Neural cell (in vitro differentiated cells): ENCODE measurements around the gene MDGA2.

Source experiments
- EP300 ChIP-seq: fragments of 450-650 bp; conservative IDR thresholded peaks from 2 replicates; pipeline ENCODE4 v1.6.1; 2014; ENCODE audit warnings: antibody characterized with exemption, mild to moderate bottlenecking, moderate library complexity; ENCODE audit not compliant: poor library complexity, severe bottlenecking
- EZH2 ChIP-seq: fragments of 200-600, 300-800 bp; shearing (Covaris generic), sonication (generic); IDR thresholded peaks from 2 replicates; pipeline ENCODE4 v1.6.1; 2014; ENCODE audit warnings: antibody characterized with exemption, low read length, borderline replicate concordance, mild to moderate bottlenecking; ENCODE audit not compliant: insufficient read depth, poor library complexity, severe bottlenecking
- POLR2AphosphoS5 ChIP-seq: IDR thresholded peaks from 2 replicates; pipeline ENCODE4 v1.6.1; 2012
- RAD21 ChIP-seq: fragments of 450-650 bp; conservative IDR thresholded peaks from 2 replicates; pipeline ENCODE4 v1.6.1; 2014; ENCODE audit warnings: antibody characterized with exemption, mild to moderate bottlenecking, moderate library complexity
- SMC3 ChIP-seq: fragments of 450-650 bp; conservative IDR thresholded peaks from 2 replicates; pipeline ENCODE4 v1.6.1; 2014; ENCODE audit warnings: antibody characterized with exemption, mild to moderate bottlenecking, moderate library complexity; ENCODE audit not compliant: poor library complexity
- TAF1 ChIP-seq: IDR thresholded peaks from 2 replicates; pipeline ENCODE4 v1.6.1; 2012; ENCODE audit warnings: low read depth
- TF ChIP-seq, protein P1 (sequence below): IDR thresholded peaks from 2 replicates; pipeline ENCODE4 v1.6.1; 2012; ENCODE audit warnings: borderline replicate concordance
- TF ChIP-seq, protein P2 (sequence below): fragments of 450-650 bp; IDR thresholded peaks from 2 replicates; pipeline ENCODE4 v1.5.1; 2014; ENCODE audit warnings: antibody characterized with exemption, mild to moderate bottlenecking, moderate library complexity; ENCODE audit not compliant: poor library complexity, severe bottlenecking

DNA sequence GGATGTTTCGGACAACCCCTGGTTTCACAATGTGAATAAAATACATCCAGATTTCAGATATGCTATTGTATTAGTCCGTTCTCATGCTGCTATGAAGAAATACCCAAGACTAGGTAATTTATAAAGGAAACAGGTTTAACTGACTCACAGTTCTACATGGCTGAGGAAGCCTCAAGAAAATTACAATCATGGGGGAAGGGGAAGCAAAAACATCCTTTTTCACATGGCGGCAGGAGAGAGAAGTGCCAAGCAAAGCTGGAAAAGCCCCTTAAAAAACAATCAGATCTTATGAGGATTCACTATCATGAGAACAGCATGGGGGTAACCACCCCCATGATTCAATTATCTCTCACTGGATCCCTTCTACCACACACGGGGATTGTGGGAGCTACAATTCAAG, 451.7 kb downstream of the MDGA2 start:
- TF ChIP-seq SMC3: no peak
- TF ChIP-seq, protein P1, sequence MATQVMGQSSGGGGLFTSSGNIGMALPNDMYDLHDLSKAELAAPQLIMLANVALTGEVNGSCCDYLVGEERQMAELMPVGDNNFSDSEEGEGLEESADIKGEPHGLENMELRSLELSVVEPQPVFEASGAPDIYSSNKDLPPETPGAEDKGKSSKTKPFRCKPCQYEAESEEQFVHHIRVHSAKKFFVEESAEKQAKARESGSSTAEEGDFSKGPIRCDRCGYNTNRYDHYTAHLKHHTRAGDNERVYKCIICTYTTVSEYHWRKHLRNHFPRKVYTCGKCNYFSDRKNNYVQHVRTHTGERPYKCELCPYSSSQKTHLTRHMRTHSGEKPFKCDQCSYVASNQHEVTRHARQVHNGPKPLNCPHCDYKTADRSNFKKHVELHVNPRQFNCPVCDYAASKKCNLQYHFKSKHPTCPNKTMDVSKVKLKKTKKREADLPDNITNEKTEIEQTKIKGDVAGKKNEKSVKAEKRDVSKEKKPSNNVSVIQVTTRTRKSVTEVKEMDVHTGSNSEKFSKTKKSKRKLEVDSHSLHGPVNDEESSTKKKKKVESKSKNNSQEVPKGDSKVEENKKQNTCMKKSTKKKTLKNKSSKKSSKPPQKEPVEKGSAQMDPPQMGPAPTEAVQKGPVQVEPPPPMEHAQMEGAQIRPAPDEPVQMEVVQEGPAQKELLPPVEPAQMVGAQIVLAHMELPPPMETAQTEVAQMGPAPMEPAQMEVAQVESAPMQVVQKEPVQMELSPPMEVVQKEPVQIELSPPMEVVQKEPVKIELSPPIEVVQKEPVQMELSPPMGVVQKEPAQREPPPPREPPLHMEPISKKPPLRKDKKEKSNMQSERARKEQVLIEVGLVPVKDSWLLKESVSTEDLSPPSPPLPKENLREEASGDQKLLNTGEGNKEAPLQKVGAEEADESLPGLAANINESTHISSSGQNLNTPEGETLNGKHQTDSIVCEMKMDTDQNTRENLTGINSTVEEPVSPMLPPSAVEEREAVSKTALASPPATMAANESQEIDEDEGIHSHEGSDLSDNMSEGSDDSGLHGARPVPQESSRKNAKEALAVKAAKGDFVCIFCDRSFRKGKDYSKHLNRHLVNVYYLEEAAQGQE: no peak
- TF ChIP-seq, protein P2, sequence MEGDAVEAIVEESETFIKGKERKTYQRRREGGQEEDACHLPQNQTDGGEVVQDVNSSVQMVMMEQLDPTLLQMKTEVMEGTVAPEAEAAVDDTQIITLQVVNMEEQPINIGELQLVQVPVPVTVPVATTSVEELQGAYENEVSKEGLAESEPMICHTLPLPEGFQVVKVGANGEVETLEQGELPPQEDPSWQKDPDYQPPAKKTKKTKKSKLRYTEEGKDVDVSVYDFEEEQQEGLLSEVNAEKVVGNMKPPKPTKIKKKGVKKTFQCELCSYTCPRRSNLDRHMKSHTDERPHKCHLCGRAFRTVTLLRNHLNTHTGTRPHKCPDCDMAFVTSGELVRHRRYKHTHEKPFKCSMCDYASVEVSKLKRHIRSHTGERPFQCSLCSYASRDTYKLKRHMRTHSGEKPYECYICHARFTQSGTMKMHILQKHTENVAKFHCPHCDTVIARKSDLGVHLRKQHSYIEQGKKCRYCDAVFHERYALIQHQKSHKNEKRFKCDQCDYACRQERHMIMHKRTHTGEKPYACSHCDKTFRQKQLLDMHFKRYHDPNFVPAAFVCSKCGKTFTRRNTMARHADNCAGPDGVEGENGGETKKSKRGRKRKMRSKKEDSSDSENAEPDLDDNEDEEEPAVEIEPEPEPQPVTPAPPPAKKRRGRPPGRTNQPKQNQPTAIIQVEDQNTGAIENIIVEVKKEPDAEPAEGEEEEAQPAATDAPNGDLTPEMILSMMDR: no peak
- no peak for TF ChIP-seq EZH2
- no peak for TF ChIP-seq POLR2AphosphoS5
- no peak for TF ChIP-seq RAD21
- TF ChIP-seq TAF1: no peak
- TF ChIP-seq EP300: no peak
